Measurements from ENCODE around the gene PDE4B. TPM values are rescaled to one million over a fixed set of nuclear protein-coding genes. Genes with fewer than 3 reads are reported as not detected.
"Not testable (repeated sequence)": the region's sequence is repeated elsewhere in the genome, so short reads cannot be mapped to it uniquely, and the experiment has no call there.

The PDE4B gene
- polyA plus RNA-seq, 6 donors from 2014 or later = 126 to 400 (median 150) TPM

DNA sequence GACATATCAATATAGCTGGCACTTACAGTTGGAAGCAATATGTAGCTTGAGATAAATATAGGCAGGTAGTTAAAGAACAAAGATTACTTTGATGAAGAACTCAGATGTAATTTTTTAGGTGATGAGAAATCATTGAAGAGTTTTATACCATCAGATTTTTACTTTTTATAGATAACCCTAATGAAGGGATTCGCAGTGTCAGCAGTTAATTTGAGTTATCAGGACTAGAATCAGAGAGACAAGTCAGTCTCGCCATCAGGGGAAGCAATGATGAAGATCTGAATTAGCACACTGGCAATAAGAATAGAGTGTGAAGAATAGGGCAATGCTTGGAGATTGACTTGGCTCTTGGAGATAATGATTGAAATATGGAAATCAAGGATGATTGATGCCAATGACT, 342.5 kb downstream of the PDE4B start:
- H3K27ac Mint-ChIP-seq = no peak overlapping the region
- peaks cover 0 to 18% (median 13%) of the 10 kb centered on the region in 3 donors for H3K27me3 Mint-ChIP-seq
- H3K4me3 Mint-ChIP-seq = no peak overlapping the region

GRCh38 chr1:66136423-66136822, 343.7 kb downstream of the PDE4B start:
- H3K4me3 Mint-ChIP-seq; H3K36me3 Mint-ChIP-seq; H3K9me3 Mint-ChIP-seq; ATAC-seq (ENCODE audit: low read depth in 2 of 2); H3K27ac Mint-ChIP-seq; DNase-seq; H3K4me1 Mint-ChIP-seq: not testable (repeated sequence)
- H3K27me3 Mint-ChIP-seq = peaks cover 0 to 18% (median 13%) of the 10 kb centered on the region in 3 donors

More for the DNA sequence above, 342.5 kb downstream of the PDE4B start:
- Mint-ChIP-seq H3K36me3 (no peaks in the 10 kb centered on the region), H3K9me3 (peaks cover 0 to 6% (median 1%) of the 10 kb centered on the region in 7 donors), H3K4me1 (peaks cover 0 to 7% (median 4%) of the 10 kb centered on the region in 3 donors)
- DNase-seq (no peak), ATAC-seq (ENCODE audit: low read depth in 2 of 2) (no peak)

DNA sequence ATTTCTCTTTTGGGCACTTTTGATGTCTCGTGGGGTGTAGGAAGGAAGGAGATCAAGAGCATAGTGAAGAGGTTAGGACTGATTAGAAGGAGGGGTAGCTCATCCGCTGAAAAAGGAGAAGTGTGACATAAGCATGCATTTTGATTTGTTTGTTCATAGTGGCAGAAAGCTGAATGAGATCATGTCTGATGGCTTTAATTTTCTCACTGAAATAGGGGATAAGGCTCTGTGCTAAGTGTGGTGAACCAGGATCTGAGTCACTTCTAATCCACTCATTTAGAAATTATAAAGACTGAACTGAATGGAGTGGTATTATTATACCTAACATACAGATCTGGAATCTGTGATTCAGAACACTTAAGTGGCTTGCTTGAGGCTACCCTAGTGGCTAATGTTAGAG, 344.5 kb downstream of the PDE4B start:
- H3K27me3 Mint-ChIP-seq = peaks cover 0 to 13% (median 12%) of the 10 kb centered on the region in 3 donors
- H3K4me1 Mint-ChIP-seq = peaks cover 0 to 7% (median 4%) of the 10 kb centered on the region in 3 donors
- H3K27ac Mint-ChIP-seq = no peak overlapping the region
- no peak overlapping the region for H3K4me3 Mint-ChIP-seq
- H3K9me3 Mint-ChIP-seq = peaks cover 0 to 2% (median 0%) of the 10 kb centered on the region in 7 donors
- DNase-seq (peak; percentile 2), ATAC-seq (ENCODE audit: low read depth in 2 of 2) (peak; percentile 53 to 70)
- no peaks in the 10 kb centered on the region for H3K36me3 Mint-ChIP-seq

GRCh38 chr1:66138613-66139012, 345.9 kb downstream of the PDE4B start:
- ATAC-seq (ENCODE audit: low read depth in 2 of 2) (no peak), DNase-seq (no peak)
- H3K36me3 Mint-ChIP-seq = no peaks in the 10 kb centered on the region
- no peak overlapping the region for H3K4me3 Mint-ChIP-seq
- peaks cover 0 to 13% (median 12%) of the 10 kb centered on the region in 3 donors for H3K27me3 Mint-ChIP-seq
- no peak overlapping the region for H3K27ac Mint-ChIP-seq
- H3K9me3 Mint-ChIP-seq = peaks cover 0 to 2% (median 0%) of the 10 kb centered on the region in 7 donors
- peaks cover 0 to 7% (median 4%) of the 10 kb centered on the region in 3 donors for H3K4me1 Mint-ChIP-seq

DNA sequence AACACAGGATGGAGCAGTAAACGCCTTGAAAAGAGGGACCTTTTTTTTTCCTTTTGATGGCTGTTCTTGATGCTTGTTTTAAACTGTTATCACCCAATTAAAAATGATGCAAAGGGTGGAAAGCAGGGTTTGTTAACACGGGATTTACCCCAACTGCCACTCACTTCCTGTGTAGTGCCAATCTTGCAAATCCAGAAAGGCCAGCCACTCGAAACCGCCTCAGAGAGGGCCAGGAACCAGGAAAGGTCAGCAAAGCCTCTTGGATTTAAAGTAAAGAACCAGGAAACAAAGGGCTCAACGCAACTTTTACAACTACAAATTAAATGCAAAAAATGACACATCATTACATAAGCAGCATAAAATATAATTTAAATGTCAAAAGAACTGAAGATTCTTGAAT, 347.4 kb downstream of the PDE4B start:
- Mint-ChIP-seq H3K27ac (no peak overlapping the region), H3K36me3 (no peaks in the 10 kb centered on the region), H3K4me1 (peaks cover 0 to 7% (median 4%) of the 10 kb centered on the region in 3 donors)

DNA sequence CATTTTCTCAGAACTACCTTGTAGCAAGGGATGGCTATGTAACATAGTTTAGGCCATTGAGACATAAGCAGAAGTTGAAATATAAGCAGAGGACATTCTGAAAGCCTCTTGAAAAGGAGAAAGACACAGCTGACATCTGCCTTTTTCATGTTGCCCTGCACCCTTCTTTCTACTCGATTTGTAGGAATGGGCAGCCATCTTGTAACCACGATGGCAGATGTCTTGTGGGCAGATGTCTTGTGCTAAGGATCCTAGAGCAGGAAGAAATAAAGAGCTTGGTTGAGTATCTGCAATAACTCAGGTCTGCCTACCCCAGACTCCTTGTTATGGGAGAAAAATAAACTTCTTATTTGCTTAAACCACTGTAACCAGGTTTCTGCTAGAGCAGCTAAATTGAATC, 351.0 kb downstream of the PDE4B start:
- no peaks in the 10 kb centered on the region for H3K4me1 Mint-ChIP-seq
- ATAC-seq (ENCODE audit: low read depth in 2 of 2) (no peak), DNase-seq (no peak)
- H3K4me3 Mint-ChIP-seq = no peak overlapping the region
- H3K27ac Mint-ChIP-seq = no peak overlapping the region
- no peaks in the 10 kb centered on the region for H3K9me3 Mint-ChIP-seq
- no peaks in the 10 kb centered on the region for H3K36me3 Mint-ChIP-seq
- H3K27me3 Mint-ChIP-seq = peaks cover 0 to 5% (median 0%) of the 10 kb centered on the region in 3 donors

More for the DNA sequence above, 347.4 kb downstream of the PDE4B start:
- H3K4me3 Mint-ChIP-seq = no peak overlapping the region
- peaks cover 0 to 12% (median 5%) of the 10 kb centered on the region in 3 donors for H3K27me3 Mint-ChIP-seq
- DNase-seq (no peak), ATAC-seq (ENCODE audit: low read depth in 2 of 2) (no peak)
- H3K9me3 Mint-ChIP-seq = no peaks in the 10 kb centered on the region

GRCh38 chr1:66147226-66147835, 354.6 kb downstream of the PDE4B start:
- Mint-ChIP-seq H3K36me3 (no peaks in the 10 kb centered on the region), H3K27ac (no peak overlapping the region), H3K4me1 (no peaks in the 10 kb centered on the region), H3K9me3 (no peaks in the 10 kb centered on the region), H3K27me3 (peaks cover 0 to 8% (median 0%) of the 10 kb centered on the region in 3 donors), H3K4me3 (no peak overlapping the region)
- ATAC-seq (ENCODE audit: low read depth in 2 of 2) = no peak
- DNase-seq = no peak

DNA sequence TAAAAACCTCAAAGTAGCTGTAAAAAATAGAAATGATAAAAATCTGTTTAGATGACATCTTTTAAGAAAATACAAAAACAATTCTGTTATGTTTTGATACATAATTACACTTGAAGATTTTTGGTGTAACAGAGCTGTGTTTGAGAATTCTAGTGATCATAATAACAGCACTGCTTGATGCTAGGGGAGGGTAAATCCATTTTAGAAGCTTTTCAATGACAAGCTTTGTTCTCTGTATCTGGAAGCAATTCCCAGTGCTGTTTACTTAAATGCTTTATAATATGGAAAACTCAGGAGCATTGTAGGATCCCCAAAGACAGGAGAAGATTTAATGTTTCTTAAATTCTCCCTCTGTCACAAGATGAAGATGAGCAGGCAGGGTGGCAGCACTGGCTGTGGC, 359.3 kb downstream of the PDE4B start:
- H3K4me1 Mint-ChIP-seq = no peaks in the 10 kb centered on the region
- H3K9me3 Mint-ChIP-seq = no peaks in the 10 kb centered on the region
- DNase-seq (no peak), ATAC-seq (ENCODE audit: low read depth in 2 of 2) (no peak)
- no peak overlapping the region for H3K4me3 Mint-ChIP-seq
- H3K27ac Mint-ChIP-seq = no peak overlapping the region
- H3K36me3 Mint-ChIP-seq = no peaks in the 10 kb centered on the region
- peaks cover 12 to 26% (median 13%) of the 10 kb centered on the region in 3 donors for H3K27me3 Mint-ChIP-seq

DNA sequence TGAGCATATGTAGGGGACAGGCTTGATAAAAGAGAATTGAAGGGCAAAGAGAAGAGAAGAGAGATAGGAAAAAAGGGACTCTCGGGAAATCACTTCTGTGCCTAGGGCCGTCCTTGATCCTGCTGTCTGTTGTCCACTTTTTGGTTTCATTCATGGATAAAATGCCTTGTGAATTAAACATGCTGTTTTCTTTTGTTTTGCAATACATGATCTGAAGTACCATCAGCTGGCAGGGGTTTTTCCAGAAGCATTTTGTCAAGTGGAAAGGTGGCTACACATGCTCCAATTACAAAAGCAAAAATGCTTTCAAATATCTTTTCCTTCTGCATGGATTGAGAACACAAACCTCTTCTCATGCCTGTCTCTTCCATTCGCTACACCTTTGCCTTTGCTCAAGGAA, 361.7 kb downstream of the PDE4B start:
- no peaks in the 10 kb centered on the region for H3K36me3 Mint-ChIP-seq

DNA sequence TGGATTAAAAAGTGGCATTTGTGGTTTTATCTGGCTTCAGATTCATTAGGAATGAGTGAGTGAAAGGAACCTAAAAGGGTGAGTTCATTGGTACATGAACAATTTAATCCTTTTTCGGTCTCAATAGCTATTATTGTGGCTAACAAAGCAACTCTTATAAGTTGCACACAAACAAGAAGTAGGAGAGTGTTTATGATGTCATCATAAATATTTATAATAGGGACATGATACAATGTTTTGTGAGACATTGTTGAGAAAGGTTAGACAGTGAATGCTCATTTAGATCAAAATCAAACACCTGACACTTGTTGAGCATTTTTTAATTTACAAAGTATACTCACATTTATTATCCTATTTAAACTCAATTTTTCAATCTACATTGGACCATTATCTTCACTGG, 363.4 kb downstream of the PDE4B start:
- Mint-ChIP-seq H3K27me3 (peaks cover 12 to 25% (median 13%) of the 10 kb centered on the region in 3 donors), H3K4me1 (peaks cover 0 to 3% (median 0%) of the 10 kb centered on the region in 3 donors), H3K36me3 (no peaks in the 10 kb centered on the region), H3K4me3 (no peak overlapping the region), H3K9me3 (peaks cover 0 to 2% (median 0%) of the 10 kb centered on the region in 7 donors), H3K27ac (no peak overlapping the region)
- DNase-seq (no peak), ATAC-seq (ENCODE audit: low read depth in 2 of 2) (no peak)

More for the DNA sequence above, 361.7 kb downstream of the PDE4B start:
- Mint-ChIP-seq H3K27me3 (peaks cover 12 to 26% (median 13%) of the 10 kb centered on the region in 3 donors), H3K4me3 (no peak overlapping the region), H3K4me1 (peaks cover 0 to 3% (median 0%) of the 10 kb centered on the region in 3 donors), H3K9me3 (peaks cover 0 to 2% (median 0%) of the 10 kb centered on the region in 7 donors), H3K27ac (no peak overlapping the region)
- ATAC-seq (ENCODE audit: low read depth in 2 of 2) (no peak), DNase-seq (no peak)

- H3K27me3 Mint-ChIP-seq = peaks cover 0 to 8% (median 4%) of the 10 kb centered on the region in 3 donors
- H3K4me3 Mint-ChIP-seq = no peak overlapping the region
Measured at GRCh38 chr1:66159800-66160199, 367.1 kb downstream of the PDE4B start.

DNA sequence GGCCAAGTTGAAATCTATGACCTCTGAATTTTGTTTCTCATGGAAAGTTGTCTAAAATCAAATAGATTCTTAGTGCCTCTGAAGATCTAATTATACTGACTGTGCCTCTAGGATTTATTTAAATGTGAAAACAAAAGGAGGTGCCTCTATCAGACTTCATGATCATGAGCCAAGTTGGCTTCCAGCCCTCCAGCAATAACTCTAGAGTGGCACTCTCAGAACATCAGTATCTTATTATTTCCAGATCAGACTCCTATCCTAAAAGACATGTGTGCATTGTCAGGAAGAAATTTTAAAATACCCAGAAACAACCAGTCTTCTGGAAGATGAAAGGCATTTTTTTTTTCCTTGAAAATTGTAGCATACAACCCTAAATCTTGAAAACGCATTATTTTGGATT, 368.0 kb downstream of the PDE4B start:
- Mint-ChIP-seq H3K36me3 (peaks cover 0 to under 1% of the 10 kb centered on the region in 2 donors), H3K27me3 (peaks cover 0 to 8% (median 4%) of the 10 kb centered on the region in 3 donors), H3K4me3 (no peak overlapping the region), H3K27ac (no peak overlapping the region), H3K4me1 (peaks cover 0 to 3% (median 0%) of the 10 kb centered on the region in 3 donors), H3K9me3 (peaks cover 0 to 2% (median 0%) of the 10 kb centered on the region in 7 donors)
- no peak for DNase-seq
- ATAC-seq (ENCODE audit: low read depth in 2 of 2) = no peak

More at GRCh38 chr1:66159800-66160199, 367.1 kb downstream of the PDE4B start:
- H3K27ac Mint-ChIP-seq = no peak overlapping the region
- peaks cover 0 to 3% (median 0%) of the 10 kb centered on the region in 3 donors for H3K4me1 Mint-ChIP-seq
- H3K36me3 Mint-ChIP-seq = no peaks in the 10 kb centered on the region
- no peak for DNase-seq
- H3K9me3 Mint-ChIP-seq = peaks cover 0 to 2% (median 0%) of the 10 kb centered on the region in 7 donors
- ATAC-seq (ENCODE audit: low read depth in 2 of 2) = no peak

DNA sequence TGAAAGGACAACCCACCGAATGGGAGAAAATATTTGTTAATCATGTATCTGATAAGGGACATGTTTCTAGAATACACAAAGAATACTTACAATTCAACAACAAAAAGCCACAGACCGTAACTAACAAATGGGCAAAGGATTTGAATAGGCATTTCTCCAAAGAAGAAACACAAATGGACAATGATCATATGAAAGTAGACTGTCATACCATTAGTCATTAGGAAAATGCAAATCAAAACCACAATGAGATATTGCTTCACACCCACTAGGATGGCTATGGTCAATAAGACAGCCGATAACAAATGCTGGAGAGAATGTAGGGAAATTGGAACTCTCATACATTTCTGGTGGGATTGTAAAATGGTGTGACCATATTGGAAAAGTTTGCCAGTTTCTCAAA, 374.1 kb downstream of the PDE4B start:
- Mint-ChIP-seq H3K4me1 (peaks cover 0 to 3% (median 0%) of the 10 kb centered on the region in 3 donors), H3K27ac (no peak overlapping the region), H3K4me3 (no peak overlapping the region), H3K9me3 (peaks cover 0 to 3% (median 0%) of the 10 kb centered on the region in 7 donors), H3K36me3 (peaks cover 0 to 7% of the 10 kb centered on the region in 2 donors), H3K27me3 (peaks cover 0 to 8% (median 4%) of the 10 kb centered on the region in 3 donors)
- DNase-seq = no peak
- no peak for ATAC-seq (ENCODE audit: low read depth in 2 of 2)

- Mint-ChIP-seq H3K4me3 (no peak overlapping the region), H3K36me3 (peaks cover 0 to 7% of the 10 kb centered on the region in 2 donors), H3K9me3 (peaks cover 0 to 3% (median 0%) of the 10 kb centered on the region in 7 donors), H3K4me1 (peaks cover 0 to 3% (median 0%) of the 10 kb centered on the region in 3 donors), H3K27me3 (peaks cover 0 to 8% (median 4%) of the 10 kb centered on the region in 3 donors), H3K27ac (no peak overlapping the region)
- no peak for DNase-seq
- no peak for ATAC-seq (ENCODE audit: low read depth in 2 of 2)
Measured at GRCh38 chr1:66167267-66167666, 374.6 kb downstream of the PDE4B start.

Measured in naive B cell (primary cell).